ENCODE measurements around the gene RAB1B.

Gene RAB1B

GRCh38 chr11:66220566-66220935 lies 47.9 kb upstream of the RAB1B start:
- H3K4me1 ChIP-seq (ENCODE audit: insufficient read depth, low read length, poor library complexity, severe bottlenecking) = peaks cover 4% of the 10 kb centered on the region
- no peak overlapping the region for H2AFZ ChIP-seq (ENCODE audit: low read length)
- no peak overlapping the region for H3K4me3 ChIP-seq (ENCODE audit: low read length, poor library complexity, severe bottlenecking)
- H3K4me2 ChIP-seq (ENCODE audit: low read depth, low read length, poor library complexity, severe bottlenecking) = no peak overlapping the region
- no peak overlapping the region for H3K9ac ChIP-seq (ENCODE audit: low read depth, low read length, poor library complexity, severe bottlenecking)
- H3K27me3 ChIP-seq (ENCODE audit: insufficient read depth, low read length, poor library complexity, severe bottlenecking) = no peaks in the 10 kb centered on the region
- no peaks in the 10 kb centered on the region for H3K9me3 ChIP-seq (ENCODE audit: insufficient read depth, low read depth, low read length)
- H3K36me3 ChIP-seq (ENCODE audit: insufficient read depth, low read length) = no peaks in the 10 kb centered on the region; the same call in 1 of the 2 replicates
- TF ChIP-seq EZH2phosphoT487 (IDR thresholded peaks at IDR 0.05; ENCODE audit: borderline replicate concordance) (no peak), CTCF (conservative IDR thresholded peaks at IDR 0.05; ENCODE audit: low read length) (no peak)
- H3F3A ChIP-seq (ENCODE audit: low read depth) = no peaks in the 10 kb centered on the region
- H3K79me2 ChIP-seq (ENCODE audit: insufficient read depth, low read length) = no peaks in the 10 kb centered on the region
- H3K9me2 ChIP-seq (replicated peaks; ENCODE audit: low read depth, low read length) = no peaks in the 10 kb centered on the region
- no peaks in the 10 kb centered on the region for H4K20me1 ChIP-seq (ENCODE audit: insufficient read depth, low read length, poor library complexity, severe bottlenecking)

DNA sequence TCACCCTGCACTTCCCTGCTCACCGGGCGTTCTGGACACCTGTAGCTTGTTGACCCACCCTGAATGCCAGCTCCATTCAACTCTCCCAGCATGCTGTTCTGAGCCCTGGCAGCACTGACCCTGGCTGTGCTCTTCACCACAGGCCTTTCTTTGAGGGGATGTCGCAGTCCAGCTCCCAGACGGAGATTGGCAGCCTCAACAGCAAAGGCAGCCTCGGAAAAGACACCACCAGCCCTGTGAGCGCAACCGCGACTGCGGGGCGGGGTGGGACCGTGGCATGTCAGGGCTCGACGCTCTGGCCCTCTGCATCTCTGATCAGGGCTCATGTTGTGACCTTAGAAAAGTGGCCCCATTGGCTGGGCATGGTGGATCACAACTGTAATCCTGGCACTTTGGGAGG lies 47.4 kb upstream of the RAB1B start:
- no peak for TF ChIP-seq EZH2phosphoT487 (IDR thresholded peaks at IDR 0.05; ENCODE audit: borderline replicate concordance)
- no peak for TF ChIP-seq CTCF (conservative IDR thresholded peaks at IDR 0.05; ENCODE audit: low read length)
- Histone ChIP-seq H3K79me2 (ENCODE audit: insufficient read depth, low read length) (no peaks in the 10 kb centered on the region), H3K4me1 (ENCODE audit: insufficient read depth, low read length, poor library complexity, severe bottlenecking) (peaks cover 4% of the 10 kb centered on the region), H3K9me2 (replicated peaks; ENCODE audit: low read depth, low read length) (no peaks in the 10 kb centered on the region), H3K36me3 (ENCODE audit: insufficient read depth, low read length) (no peaks in the 10 kb centered on the region; the same call in 1 of the 2 replicates), H2AFZ (ENCODE audit: low read length) (no peak overlapping the region), H3K27me3 (ENCODE audit: insufficient read depth, low read length, poor library complexity, severe bottlenecking) (no peaks in the 10 kb centered on the region), H3F3A (ENCODE audit: low read depth) (no peaks in the 10 kb centered on the region), H3K9me3 (ENCODE audit: insufficient read depth, low read depth, low read length) (no peaks in the 10 kb centered on the region), H3K4me2 (ENCODE audit: low read depth, low read length, poor library complexity, severe bottlenecking) (no peak overlapping the region), H4K20me1 (ENCODE audit: insufficient read depth, low read length, poor library complexity, severe bottlenecking) (no peaks in the 10 kb centered on the region), H3K9ac (ENCODE audit: low read depth, low read length, poor library complexity, severe bottlenecking) (no peak overlapping the region), H3K4me3 (ENCODE audit: low read length, poor library complexity, severe bottlenecking) (no peak overlapping the region)

- Histone ChIP-seq H3K9me2 (replicated peaks; ENCODE audit: low read depth, low read length) (no peaks in the 10 kb centered on the region), H3K4me2 (ENCODE audit: low read depth, low read length, poor library complexity, severe bottlenecking) (no peak overlapping the region), H4K20me1 (ENCODE audit: insufficient read depth, low read length, poor library complexity, severe bottlenecking) (no peaks in the 10 kb centered on the region), H3K4me1 (ENCODE audit: insufficient read depth, low read length, poor library complexity, severe bottlenecking) (peaks cover 4% of the 10 kb centered on the region), H3K9me3 (ENCODE audit: insufficient read depth, low read depth, low read length) (no peaks in the 10 kb centered on the region), H3F3A (ENCODE audit: low read depth) (no peaks in the 10 kb centered on the region), H3K79me2 (ENCODE audit: insufficient read depth, low read length) (no peaks in the 10 kb centered on the region), H2AFZ (ENCODE audit: low read length) (no peak overlapping the region), H3K36me3 (ENCODE audit: insufficient read depth, low read length) (no peaks in the 10 kb centered on the region), H3K27me3 (ENCODE audit: insufficient read depth, low read length, poor library complexity, severe bottlenecking) (no peaks in the 10 kb centered on the region), H3K9ac (ENCODE audit: low read depth, low read length, poor library complexity, severe bottlenecking) (no peak overlapping the region), H3K4me3 (ENCODE audit: low read length, poor library complexity, severe bottlenecking) (no peak overlapping the region)
- no peak for TF ChIP-seq EZH2phosphoT487 (IDR thresholded peaks at IDR 0.05; ENCODE audit: borderline replicate concordance)
- TF ChIP-seq CTCF (conservative IDR thresholded peaks at IDR 0.05; ENCODE audit: low read length) = no peak
Measured at GRCh38 chr11:66221726-66222236, 46.7 kb upstream of the RAB1B start.

Data from Loucy (cell line).